ENCODE results near the gene TMEM19.

DNA sequence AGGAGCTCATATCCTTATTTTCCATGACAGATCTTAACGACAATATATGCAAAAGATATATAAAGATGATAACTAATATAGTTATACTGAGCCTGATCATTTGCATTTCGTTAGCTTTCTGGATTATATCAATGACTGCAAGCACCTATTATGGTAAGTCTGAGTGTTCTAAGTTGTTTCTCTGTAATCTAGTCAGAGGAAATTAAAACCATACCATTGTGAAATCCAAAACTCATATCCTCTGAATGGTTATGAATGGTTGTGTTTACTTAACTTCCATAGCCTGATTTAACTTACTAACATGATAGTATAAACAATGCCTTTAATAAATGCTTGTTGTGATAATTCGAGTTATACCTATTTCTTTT is 760 bp downstream of the TMEM19 start:
- TF ChIP-seq ZNF274 (IDR thresholded peaks at IDR 0.05; ENCODE audit: low read depth, low read length): no peak
- TF ChIP-seq SUZ12 (IDR thresholded peaks at IDR 0.05; ENCODE audit: extremely low read depth, insufficient read depth, insufficient read length): no peak
- no peak for TF ChIP-seq YY1 (IDR thresholded peaks at IDR 0.05; ENCODE audit: insufficient read depth, insufficient read length)

Measured in NT2/D1 (cell line).